ENCODE measurements around the gene PANX2. TPM values are rescaled to one million over a fixed set of nuclear protein-coding genes. Genes with fewer than 3 reads are reported as not detected.

PANX2 gene
- total RNA-seq, 2 experiments from 2014 or later: 3.3 to 3.5 TPM

- intact Hi-C loops (cut with micrococcal nuclease): loop anchor here (1.0 to 5.0 kb wide), 2 partner anchors 60 to 442 kb away; no protein-coding TSS in a partner anchor
- Mint-ChIP-seq H3K4me3 (no peak overlapping the region), H3K9me3 (no peaks in the 10 kb centered on the region), H3K36me3 (peaks cover 16% of the 10 kb centered on the region), H3K27me3 (no peaks in the 10 kb centered on the region), H3K4me1 (ENCODE audit: low read depth) (peaks cover 14% of the 10 kb centered on the region), H3K27ac (no peak overlapping the region)
- ChIA-PET CTCF (interaction anchor here (1.2 to 4.6 kb wide), 3 partner anchors 28 to 278 kb away, joined by 3 to 40 read pairs (median 8); no protein-coding TSS in a partner anchor), POLR2A (no interaction called here)
- no peak for DNase-seq
These were observed 38.7 kb downstream of the PANX2 start for GRCh38 chr22:50208939-50209892.

- peaks cover 15% of the 10 kb centered on the region for H3K36me3 Mint-ChIP-seq
- no peak overlapping the region for H3K4me3 Mint-ChIP-seq
- peak; percentile 76 for DNase-seq
- intact Hi-C loops (cut with micrococcal nuclease): loop anchor here (1.0 to 5.0 kb wide), 2 partner anchors 61 to 443 kb away; no protein-coding TSS in a partner anchor
- peaks cover 10% of the 10 kb centered on the region for H3K4me1 Mint-ChIP-seq (ENCODE audit: low read depth)
- ChIA-PET CTCF (interaction anchor here (4.6 kb wide), 1 partner anchor 60 kb away, joined by 40 read pairs; no protein-coding TSS in a partner anchor), POLR2A (no interaction called here)
- H3K27me3 Mint-ChIP-seq: no peaks in the 10 kb centered on the region
- H3K9me3 Mint-ChIP-seq: no peaks in the 10 kb centered on the region
- H3K27ac Mint-ChIP-seq: peak overlapping the region; percentile 55
These were observed 39.4 kb downstream of the PANX2 start for GRCh38 chr22:50209893-50210292.

GRCh38 chr22:50210378-50211139, 40.0 kb downstream of the PANX2 start:
- H3K4me1 Mint-ChIP-seq (ENCODE audit: low read depth): peaks cover 10% of the 10 kb centered on the region
- no peaks in the 10 kb centered on the region for H3K27me3 Mint-ChIP-seq
- H3K4me3 Mint-ChIP-seq: no peak overlapping the region
- POLR2A ChIA-PET: no interaction called here
- peaks cover 16% of the 10 kb centered on the region for H3K36me3 Mint-ChIP-seq
- H3K27ac Mint-ChIP-seq: no peak overlapping the region
- CTCF ChIA-PET: interaction anchor here (0.9 to 2.2 kb wide), 3 partner anchors 59 to 156 kb away, joined by 3 to 23 read pairs (median 3); no protein-coding TSS in a partner anchor
- H3K9me3 Mint-ChIP-seq: no peaks in the 10 kb centered on the region
- intact Hi-C loops (cut with micrococcal nuclease): no loop called here
- DNase-seq: no peak

- CTCF ChIA-PET: interaction anchor here (0.9 to 2.2 kb wide), 3 partner anchors 59 to 156 kb away, joined by 3 to 23 read pairs (median 3); no protein-coding TSS in a partner anchor
- H3K4me3 Mint-ChIP-seq: no peak overlapping the region
- intact Hi-C loops (cut with micrococcal nuclease): no loop called here
These were observed 40.6 kb downstream of the PANX2 start for GRCh38 chr22:50211147-50211546.

GRCh38 chr22:50213263-50213662, 42.7 kb downstream of the PANX2 start:
- Mint-ChIP-seq H3K27ac (peak overlapping the region; percentile 19), H3K4me1 (ENCODE audit: low read depth) (peaks cover 10% of the 10 kb centered on the region), H3K9me3 (no peaks in the 10 kb centered on the region), H3K36me3 (peaks cover 29% of the 10 kb centered on the region), H3K27me3 (no peaks in the 10 kb centered on the region), H3K4me3 (no peak overlapping the region)
- ChIA-PET CTCF (interaction anchor here (1.5 to 1.7 kb wide), 2 partner anchors 31 to 64 kb away, joined by 3 to 4 read pairs; no protein-coding TSS in a partner anchor), POLR2A (no interaction called here)
- intact Hi-C loops (cut with micrococcal nuclease): no loop called here
- no peak for DNase-seq

More at GRCh38 chr22:50211147-50211546, 40.6 kb downstream of the PANX2 start:
- peaks cover 10% of the 10 kb centered on the region for H3K4me1 Mint-ChIP-seq (ENCODE audit: low read depth)
- no peaks in the 10 kb centered on the region for H3K27me3 Mint-ChIP-seq
- no peak for DNase-seq
- H3K9me3 Mint-ChIP-seq: no peaks in the 10 kb centered on the region
- H3K36me3 Mint-ChIP-seq: peaks cover 20% of the 10 kb centered on the region
- H3K27ac Mint-ChIP-seq: peak overlapping the region; percentile 43
- POLR2A ChIA-PET: no interaction called here

GRCh38 chr22:50215297-50216054, 44.9 kb downstream of the PANX2 start:
- Mint-ChIP-seq H3K27me3 (no peaks in the 10 kb centered on the region), H3K9me3 (no peaks in the 10 kb centered on the region), H3K4me3 (no peak overlapping the region), H3K36me3 (peaks cover 32% of the 10 kb centered on the region), H3K27ac (no peak overlapping the region), H3K4me1 (ENCODE audit: low read depth) (peaks cover 6% of the 10 kb centered on the region)
- ChIA-PET CTCF (interaction anchor here (0.8 kb wide), 1 partner anchor 66 kb away, joined by 3 read pairs; no protein-coding TSS in a partner anchor), POLR2A (interaction anchor here (1.5 kb wide), 1 partner anchor 25 kb away, joined by 3 read pairs; no protein-coding TSS in a partner anchor)
- intact Hi-C loops (cut with micrococcal nuclease): no loop called here
- no peak for DNase-seq

GRCh38 chr22:50216055-50216683, 45.6 kb downstream of the PANX2 start:
- CTCF ChIA-PET: interaction anchor here (0.8 kb wide), 1 partner anchor 67 kb away, joined by 3 read pairs; no protein-coding TSS in a partner anchor
- Mint-ChIP-seq H3K27ac (no peak overlapping the region), H3K9me3 (no peaks in the 10 kb centered on the region), H3K4me1 (ENCODE audit: low read depth) (peaks cover 4% of the 10 kb centered on the region), H3K4me3 (no peak overlapping the region), H3K27me3 (no peaks in the 10 kb centered on the region), H3K36me3 (peaks cover 32% of the 10 kb centered on the region)
- intact Hi-C loops (cut with micrococcal nuclease): no loop called here
- no peak for DNase-seq
- POLR2A ChIA-PET: interaction anchor here (1.5 kb wide), 1 partner anchor 25 kb away, joined by 3 read pairs; no protein-coding TSS in a partner anchor

- peaks cover 2% of the 10 kb centered on the region for H3K4me1 Mint-ChIP-seq (ENCODE audit: low read depth)
- no peak overlapping the region for H3K4me3 Mint-ChIP-seq
- no peak overlapping the region for H3K27ac Mint-ChIP-seq
- POLR2A ChIA-PET: interaction anchor here (1.5 kb wide), 1 partner anchor 26 kb away, joined by 3 read pairs; no protein-coding TSS in a partner anchor
- peaks cover 32% of the 10 kb centered on the region for H3K36me3 Mint-ChIP-seq
- no peak for DNase-seq
- H3K9me3 Mint-ChIP-seq: no peaks in the 10 kb centered on the region
- intact Hi-C loops (cut with micrococcal nuclease): no loop called here
- CTCF ChIA-PET: no interaction called here
- H3K27me3 Mint-ChIP-seq: no peaks in the 10 kb centered on the region
These were observed 46.4 kb downstream of the PANX2 start for GRCh38 chr22:50216684-50217520.

- no peaks in the 10 kb centered on the region for H3K9me3 Mint-ChIP-seq
- intact Hi-C loops (cut with micrococcal nuclease): no loop called here
- H3K27me3 Mint-ChIP-seq: no peaks in the 10 kb centered on the region
- CTCF ChIA-PET: interaction anchor here (1.4 kb wide), 1 partner anchor 308 kb away, joined by 3 read pairs; the partner anchor contains the start of gene SCO2
- no peak overlapping the region for H3K4me3 Mint-ChIP-seq
- POLR2A ChIA-PET: no interaction called here
- DNase-seq: no peak
- H3K36me3 Mint-ChIP-seq: peaks cover 31% of the 10 kb centered on the region
- H3K27ac Mint-ChIP-seq: no peak overlapping the region
- no peaks in the 10 kb centered on the region for H3K4me1 Mint-ChIP-seq (ENCODE audit: low read depth)
These were observed 47.1 kb downstream of the PANX2 start for GRCh38 chr22:50217543-50218152.

Data from activated CD4-positive, alpha-beta memory T cell treated with anti-CD3 and anti-CD28 coated beads for 36 hours (primary cell).